ENCODE results near the gene TSGA10. TPM values are rescaled to one million over a fixed set of nuclear protein-coding genes. Genes with fewer than 3 reads are reported as not detected.
"Not testable (repeated sequence)": the region's sequence is repeated elsewhere in the genome, so short reads cannot be mapped to it uniquely, and the experiment has no call there.

The TSGA10 gene
- total RNA-seq, 1 donor, result 14.7 TPM

- Histone ChIP-seq H3K4me3 (ENCODE audit: low read length) (no peak overlapping the region), H3K4me1 (ENCODE audit: insufficient read depth, low read length) (no peaks in the 10 kb centered on the region), H3K9me3 (ENCODE audit: low read depth, low read length) (no peaks in the 10 kb centered on the region), H3K27me3 (ENCODE audit: insufficient read depth, low read length) (no peaks in the 10 kb centered on the region)
These were observed 16.8 kb upstream of the TSGA10 start for GRCh38 chr2:99171377-99172140.

- Histone ChIP-seq H3K9me3 (ENCODE audit: low read depth, low read length) (no peaks in the 10 kb centered on the region), H3K4me1 (ENCODE audit: insufficient read depth, low read length) (no peaks in the 10 kb centered on the region), H3K4me3 (ENCODE audit: low read length) (no peak overlapping the region), H3K27me3 (ENCODE audit: insufficient read depth, low read length) (no peaks in the 10 kb centered on the region)
These were observed 14.8 kb upstream of the TSGA10 start for GRCh38 chr2:99169534-99169933.

- Histone ChIP-seq H3K4me1 (ENCODE audit: insufficient read depth, low read length) (no peaks in the 10 kb centered on the region), H3K27me3 (ENCODE audit: insufficient read depth, low read length) (no peaks in the 10 kb centered on the region), H3K9me3 (ENCODE audit: low read depth, low read length) (no peaks in the 10 kb centered on the region), H3K4me3 (ENCODE audit: low read length) (no peak overlapping the region)
These were observed 11.5 kb upstream of the TSGA10 start for GRCh38 chr2:99166218-99166617.

GRCh38 chr2:99159594-99159993, 4.9 kb upstream of the TSGA10 start:
- Histone ChIP-seq H3K4me3 (ENCODE audit: low read length) (no peak overlapping the region), H3K4me1 (ENCODE audit: insufficient read depth, low read length) (peaks cover 11% of the 10 kb centered on the region)

GRCh38 chr2:99158599-99158998, 3.9 kb upstream of the TSGA10 start:
- peaks cover 20% of the 10 kb centered on the region for H3K4me1 ChIP-seq (ENCODE audit: insufficient read depth, low read length)
- no peaks in the 10 kb centered on the region for H3K9me3 ChIP-seq (ENCODE audit: low read depth, low read length)
- H3K4me3 ChIP-seq (ENCODE audit: low read length), result no peak overlapping the region

More at GRCh38 chr2:99159594-99159993, 4.9 kb upstream of the TSGA10 start:
- Histone ChIP-seq H3K9me3 (ENCODE audit: low read depth, low read length) (no peaks in the 10 kb centered on the region), H3K27me3 (ENCODE audit: insufficient read depth, low read length) (no peaks in the 10 kb centered on the region)

GRCh38 chr2:99156891-99157290, 2.1 kb upstream of the TSGA10 start:
- H3K9me3 ChIP-seq (ENCODE audit: low read depth, low read length), result no peaks in the 10 kb centered on the region
- no peaks in the 10 kb centered on the region for H3K27me3 ChIP-seq (ENCODE audit: insufficient read depth, low read length)
- peaks cover 20% of the 10 kb centered on the region for H3K4me1 ChIP-seq (ENCODE audit: insufficient read depth, low read length)
- no peak overlapping the region for H3K4me3 ChIP-seq (ENCODE audit: low read length)

More at GRCh38 chr2:99158599-99158998, 3.9 kb upstream of the TSGA10 start:
- no peaks in the 10 kb centered on the region for H3K27me3 ChIP-seq (ENCODE audit: insufficient read depth, low read length)

GRCh38 chr2:99153921-99154604, 679 bp downstream of the TSGA10 start:
- no peaks in the 10 kb centered on the region for H3K27me3 ChIP-seq (ENCODE audit: insufficient read depth, low read length)
- peaks cover 25% of the 10 kb centered on the region for H3K4me1 ChIP-seq (ENCODE audit: insufficient read depth, low read length)
- H3K9me3 ChIP-seq (ENCODE audit: low read depth, low read length), result no peaks in the 10 kb centered on the region
- peak overlapping the region; percentile 90 for H3K4me3 ChIP-seq (ENCODE audit: low read length)

GRCh38 chr2:99152199-99152895, 2.4 kb downstream of the TSGA10 start:
- H3K9me3 ChIP-seq (ENCODE audit: low read depth, low read length), result no peaks in the 10 kb centered on the region
- H3K27me3 ChIP-seq (ENCODE audit: insufficient read depth, low read length), result no peaks in the 10 kb centered on the region
- H3K4me3 ChIP-seq (ENCODE audit: low read length), result no peak overlapping the region
- H3K4me1 ChIP-seq (ENCODE audit: insufficient read depth, low read length), result peaks cover 25% of the 10 kb centered on the region

GRCh38 chr2:99150706-99151105, 4.0 kb downstream of the TSGA10 start:
- Histone ChIP-seq H3K9me3 (ENCODE audit: low read depth, low read length) (no peaks in the 10 kb centered on the region), H3K4me1 (ENCODE audit: insufficient read depth, low read length) (peaks cover 18% of the 10 kb centered on the region), H3K27me3 (ENCODE audit: insufficient read depth, low read length) (no peaks in the 10 kb centered on the region), H3K4me3 (ENCODE audit: low read length) (no peak overlapping the region)

GRCh38 chr2:99141110-99142108, 13.3 kb downstream of the TSGA10 start, which contains the start of gene C2orf15:
Gene C2orf15 (plus strand): TSS chr2:99141707. CDS start chr2:99150559, 8,852 bp downstream.
- Histone ChIP-seq H3K4me1 (ENCODE audit: insufficient read depth, low read length) (peaks cover 16% of the 10 kb centered on the region), H3K9me3 (ENCODE audit: low read depth, low read length) (no peaks in the 10 kb centered on the region), H3K4me3 (ENCODE audit: low read length) (peak within 1 kb of the TSS; percentile 89), H3K27me3 (ENCODE audit: insufficient read depth, low read length) (peaks cover 3% of the 10 kb centered on the region)

- H3K4me3 ChIP-seq (ENCODE audit: low read length), result peak overlapping the region; percentile 89
- no peaks in the 10 kb centered on the region for H3K9me3 ChIP-seq (ENCODE audit: low read depth, low read length)
- H3K4me1 ChIP-seq (ENCODE audit: insufficient read depth, low read length), result peaks cover 16% of the 10 kb centered on the region
- H3K27me3 ChIP-seq (ENCODE audit: insufficient read depth, low read length), result peaks cover 3% of the 10 kb centered on the region
These were observed 14.0 kb downstream of the TSGA10 start for GRCh38 chr2:99140860-99141109.

- Histone ChIP-seq H3K4me1 (ENCODE audit: insufficient read depth, low read length) (peaks cover 16% of the 10 kb centered on the region), H3K9me3 (ENCODE audit: low read depth, low read length) (no peaks in the 10 kb centered on the region), H3K27me3 (ENCODE audit: insufficient read depth, low read length) (peaks cover 3% of the 10 kb centered on the region), H3K4me3 (ENCODE audit: low read length) (peak overlapping the region; percentile 89)
These were observed 14.5 kb downstream of the TSGA10 start for GRCh38 chr2:99140056-99140859.

- Histone ChIP-seq H3K9me3 (ENCODE audit: low read depth, low read length) (no peaks in the 10 kb centered on the region), H3K27me3 (ENCODE audit: insufficient read depth, low read length) (peaks cover 3% of the 10 kb centered on the region), H3K4me3 (ENCODE audit: low read length) (no peak overlapping the region), H3K4me1 (ENCODE audit: insufficient read depth, low read length) (peaks cover 16% of the 10 kb centered on the region)
These were observed 15.7 kb downstream of the TSGA10 start for GRCh38 chr2:99139003-99139402.

- H3K9me3 ChIP-seq (ENCODE audit: low read depth, low read length); H3K4me1 ChIP-seq (ENCODE audit: insufficient read depth, low read length); H3K4me3 ChIP-seq (ENCODE audit: low read length); H3K27me3 ChIP-seq (ENCODE audit: insufficient read depth, low read length): not testable (repeated sequence)
These were observed 19.6 kb downstream of the TSGA10 start for GRCh38 chr2:99135044-99135556.

Data from mononuclear cell (primary cell).